HG03103 (cell line): ENCODE results near the gene KLF7.

Experiments used
- ATAC-seq: cut with Tn5 transposase; IDR thresholded peaks from one replicate; pipeline ENCODE4 v1.9.1; 2021; ENCODE audit warnings: low read depth; ENCODE audit not compliant: unreplicated experiment

The KLF7 gene

GRCh38 chr2:207150284-207150683 lies 15.5 kb downstream of the KLF7 start:
- ATAC-seq: no peak

GRCh38 chr2:207149249-207150213 lies 16.2 kb downstream of the KLF7 start:
- ATAC-seq: peak; percentile 58

GRCh38 chr2:207148020-207148419 lies 17.7 kb downstream of the KLF7 start:
- no peak for ATAC-seq

GRCh38 chr2:207144173-207144785 lies 21.5 kb downstream of the KLF7 start:
- ATAC-seq: no peak

GRCh38 chr2:207143215-207144172 lies 22.3 kb downstream of the KLF7 start:
- peak; percentile 44 for ATAC-seq

GRCh38 chr2:207142461-207142860 lies 23.3 kb downstream of the KLF7 start:
- ATAC-seq: peak; percentile 36

- no peak for ATAC-seq
These were observed 24.4 kb downstream of the KLF7 start for GRCh38 chr2:207141386-207141785.

- no peak for ATAC-seq
These were observed 25.5 kb downstream of the KLF7 start for GRCh38 chr2:207140265-207140664.

- ATAC-seq: no peak
These were observed 26.2 kb downstream of the KLF7 start for GRCh38 chr2:207139552-207139951.

- no peak for ATAC-seq
These were observed 27.0 kb downstream of the KLF7 start for GRCh38 chr2:207138627-207139297.

GRCh38 chr2:207137596-207138337 lies 28.0 kb downstream of the KLF7 start:
- no peak for ATAC-seq

GRCh38 chr2:207136874-207137273 lies 28.9 kb downstream of the KLF7 start:
- ATAC-seq: no peak

GRCh38 chr2:207135801-207136457 lies 29.8 kb downstream of the KLF7 start:
- peak; percentile 44 for ATAC-seq

- no peak for ATAC-seq
These were observed 30.4 kb downstream of the KLF7 start for GRCh38 chr2:207135340-207135739.

- no peak for ATAC-seq
These were observed 31.8 kb downstream of the KLF7 start for GRCh38 chr2:207133820-207134519.

GRCh38 chr2:207133458-207133819 lies 32.3 kb downstream of the KLF7 start:
- ATAC-seq: no peak

GRCh38 chr2:207132019-207132418 lies 33.7 kb downstream of the KLF7 start:
- ATAC-seq: no peak

GRCh38 chr2:207131594-207131993 lies 34.2 kb downstream of the KLF7 start:
- no peak for ATAC-seq
